Stimulated activated CD4-positive, alpha-beta T cell treated with anti-CD3 and anti-CD28 coated beads, Interleukin-15, amount 100 ng/mL, for 1 hour (primary cell): Measurements from ENCODE around the gene SPATA6L.

Experiments used
- DNase-seq, 2 donors: peaks; one replicate each; pipeline ENCODE4 v3.0.0-alpha.2; 2020; ENCODE audit warnings: low read depth in 1 of 2, low spot score in 1 of 2

Gene SPATA6L

DNA sequence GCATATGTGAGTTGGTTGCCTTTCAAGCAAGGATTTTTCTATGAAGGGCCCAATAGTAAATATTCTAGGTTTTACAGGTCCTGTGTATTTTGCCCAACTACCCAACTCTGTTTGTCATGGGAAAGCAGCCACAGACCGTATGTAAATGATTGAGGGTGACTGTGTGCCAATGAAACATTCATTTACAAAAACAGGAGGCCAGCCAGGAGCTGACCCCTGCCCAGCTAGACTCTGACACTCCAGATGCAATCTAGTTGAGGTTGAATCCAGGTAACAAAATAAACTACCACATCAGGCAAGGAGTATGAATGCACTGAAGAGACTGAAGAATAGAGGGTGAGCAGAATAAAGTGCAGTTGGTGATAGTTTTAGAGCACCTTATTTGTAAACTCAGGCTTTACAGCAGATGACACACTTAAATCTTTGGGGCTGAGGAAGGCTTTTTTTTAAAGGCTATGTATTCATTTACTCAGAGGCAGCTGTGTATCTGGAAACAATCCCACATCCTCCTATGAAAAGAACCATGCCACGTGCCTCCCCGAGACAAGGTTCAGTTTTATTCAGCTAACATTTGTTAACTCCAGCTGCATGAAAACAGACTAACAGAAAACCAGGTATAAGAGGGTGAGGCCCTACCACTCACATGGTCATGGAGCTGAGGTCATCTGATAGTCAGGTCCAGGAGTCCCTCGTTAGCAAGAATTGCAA is 115.3 kb downstream of the SPATA6L start:
- no peak for DNase-seq

DNA sequence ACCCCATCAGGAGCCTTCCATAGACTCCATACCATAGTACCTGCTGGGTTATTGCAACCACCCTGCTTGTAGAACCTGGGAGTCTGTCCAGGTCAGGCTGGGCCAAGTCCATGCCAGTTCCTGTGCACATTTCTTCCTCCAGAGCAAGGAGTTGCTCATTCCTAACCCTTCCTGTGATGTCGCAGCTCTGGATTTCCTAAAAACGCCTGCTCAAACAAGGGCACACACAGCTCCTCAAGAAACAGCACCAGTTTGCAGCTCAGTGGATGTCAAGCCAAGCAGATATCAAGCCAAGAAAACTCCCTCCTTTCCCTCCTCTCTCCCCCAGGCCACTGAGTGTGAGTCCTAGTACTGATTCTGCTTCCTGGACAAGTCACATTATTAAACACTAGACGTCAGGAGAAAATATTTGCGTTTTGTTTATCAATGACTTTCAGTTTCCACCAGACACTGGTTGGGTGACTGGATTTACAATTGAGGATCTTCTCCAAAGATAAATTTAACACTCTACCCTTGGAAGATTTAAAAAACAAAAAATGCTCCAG is 116.5 kb downstream of the SPATA6L start:
- no peak for DNase-seq

DNA sequence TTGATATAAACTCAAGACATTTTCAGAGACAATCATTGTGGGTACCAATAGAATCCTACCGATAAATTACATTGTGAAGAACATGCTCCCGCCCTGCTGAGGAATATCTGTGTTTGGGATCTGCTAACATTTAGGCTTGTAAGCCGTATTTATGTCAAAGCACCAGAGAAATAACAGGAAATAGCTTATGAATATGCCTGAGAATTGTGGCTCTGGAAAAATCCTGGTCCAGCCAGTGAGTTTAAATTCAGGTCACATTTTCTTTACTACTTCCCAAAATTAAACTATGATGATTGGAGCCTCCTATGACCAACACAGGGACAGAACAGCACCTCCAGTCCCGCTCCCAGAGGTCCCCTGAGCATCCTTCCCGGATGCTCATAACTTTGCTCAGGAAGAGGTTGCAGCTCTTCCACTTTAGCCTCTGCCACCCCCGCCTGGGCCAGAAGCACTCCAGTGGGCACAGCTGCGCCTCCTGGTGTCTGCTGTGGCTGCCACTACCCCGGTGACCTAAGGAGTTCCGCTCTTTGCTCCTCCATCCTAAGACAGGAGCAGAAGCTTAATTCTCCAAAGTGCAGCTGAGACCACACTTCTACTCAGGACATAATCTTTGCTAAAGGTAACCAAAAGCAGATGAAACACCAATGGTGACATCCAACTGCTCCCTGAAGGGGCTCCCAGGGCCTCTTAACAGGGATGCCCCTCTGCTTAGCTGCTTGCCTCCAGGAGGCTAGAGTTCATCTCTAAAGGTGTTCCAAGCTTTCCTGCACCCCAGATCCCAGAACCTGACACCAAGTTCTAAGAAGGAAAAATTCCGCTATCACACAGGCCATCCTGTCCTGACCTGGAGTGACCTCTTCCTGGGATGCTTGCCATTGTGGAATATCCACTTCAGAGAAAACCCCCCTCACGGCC is 117.2 kb downstream of the SPATA6L start:
- DNase-seq: no peak
